ENCODE results near the gene KRT81. TPM values are rescaled to one million over a fixed set of nuclear protein-coding genes. Genes with fewer than 3 reads are reported as not detected.
"Not testable (repeated sequence)": the region's sequence is repeated elsewhere in the genome, so short reads cannot be mapped to it uniquely, and the experiment has no call there.

KRT81 gene
- total RNA-seq, 1 donor from 2014 or later = 0.83 TPM

DNA sequence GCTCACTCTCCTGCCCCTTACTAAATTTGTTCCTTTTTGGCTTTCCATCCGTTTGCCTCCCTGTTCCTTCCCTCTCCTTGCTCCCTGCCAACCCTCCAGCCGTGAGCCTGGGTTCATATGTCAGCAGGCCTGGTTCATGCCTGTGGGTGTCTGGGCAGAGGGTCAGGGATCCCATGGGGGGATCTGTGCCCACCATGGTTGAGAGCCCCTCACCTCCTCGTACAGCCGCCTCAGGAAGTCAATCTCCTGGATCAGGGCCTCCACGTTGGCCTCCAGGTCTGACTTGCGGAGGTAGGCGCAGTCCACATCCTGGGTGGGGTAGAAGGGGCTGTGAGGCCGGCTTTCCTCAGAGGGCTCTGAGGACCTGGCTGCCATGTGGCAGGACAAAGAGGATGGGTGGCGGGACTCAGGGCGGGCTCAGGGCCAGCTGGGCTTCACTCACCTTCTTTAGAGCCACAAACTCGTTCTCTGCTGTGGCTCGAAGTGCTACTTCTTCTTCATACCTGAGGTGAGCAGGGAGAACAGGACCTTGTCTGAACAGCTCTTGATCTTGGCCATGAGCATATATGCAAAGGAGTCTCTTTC, 26.2 kb upstream of the KRT81 start:
- no peak for DNase-seq (ENCODE audit: extremely low spot score, unreplicated experiment)
- Mint-ChIP-seq H3K4me1 (ENCODE audit: unreplicated experiment) (no peaks in the 10 kb centered on the region), H3K4me3 (ENCODE audit: unreplicated experiment) (no peak overlapping the region), H3K36me3 (ENCODE audit: unreplicated experiment) (no peaks in the 10 kb centered on the region), H3K27ac (ENCODE audit: unreplicated experiment) (no peak overlapping the region), H3K27me3 (ENCODE audit: unreplicated experiment) (peaks cover 46% of the 10 kb centered on the region), H3K9me3 (ENCODE audit: unreplicated experiment) (no peaks in the 10 kb centered on the region)
- TF ChIP-seq, protein P1, sequence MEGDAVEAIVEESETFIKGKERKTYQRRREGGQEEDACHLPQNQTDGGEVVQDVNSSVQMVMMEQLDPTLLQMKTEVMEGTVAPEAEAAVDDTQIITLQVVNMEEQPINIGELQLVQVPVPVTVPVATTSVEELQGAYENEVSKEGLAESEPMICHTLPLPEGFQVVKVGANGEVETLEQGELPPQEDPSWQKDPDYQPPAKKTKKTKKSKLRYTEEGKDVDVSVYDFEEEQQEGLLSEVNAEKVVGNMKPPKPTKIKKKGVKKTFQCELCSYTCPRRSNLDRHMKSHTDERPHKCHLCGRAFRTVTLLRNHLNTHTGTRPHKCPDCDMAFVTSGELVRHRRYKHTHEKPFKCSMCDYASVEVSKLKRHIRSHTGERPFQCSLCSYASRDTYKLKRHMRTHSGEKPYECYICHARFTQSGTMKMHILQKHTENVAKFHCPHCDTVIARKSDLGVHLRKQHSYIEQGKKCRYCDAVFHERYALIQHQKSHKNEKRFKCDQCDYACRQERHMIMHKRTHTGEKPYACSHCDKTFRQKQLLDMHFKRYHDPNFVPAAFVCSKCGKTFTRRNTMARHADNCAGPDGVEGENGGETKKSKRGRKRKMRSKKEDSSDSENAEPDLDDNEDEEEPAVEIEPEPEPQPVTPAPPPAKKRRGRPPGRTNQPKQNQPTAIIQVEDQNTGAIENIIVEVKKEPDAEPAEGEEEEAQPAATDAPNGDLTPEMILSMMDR (IDR thresholded peaks at IDR 0.05) = no peak

DNA sequence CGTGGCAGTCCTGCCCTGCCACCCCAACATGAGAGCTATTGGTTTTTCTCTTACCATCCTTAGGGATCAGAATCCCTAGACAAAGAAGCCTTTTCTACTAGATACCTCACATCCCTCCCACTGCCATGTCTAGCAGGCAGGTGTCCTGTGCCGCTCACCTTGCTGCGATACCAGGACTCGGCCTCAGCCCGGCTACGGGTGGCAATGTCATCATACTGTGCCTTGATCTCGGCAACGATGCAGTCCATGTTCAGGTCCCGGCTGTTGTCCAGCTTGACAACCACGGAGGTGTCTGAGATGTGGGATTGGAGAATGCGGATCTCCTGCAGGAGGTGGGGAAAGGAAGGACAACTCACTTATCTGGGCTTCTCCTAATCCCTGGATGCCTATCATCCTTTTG, 25.4 kb upstream of the KRT81 start:
- Mint-ChIP-seq H3K9me3 (ENCODE audit: unreplicated experiment) (no peaks in the 10 kb centered on the region), H3K4me3 (ENCODE audit: unreplicated experiment) (no peak overlapping the region), H3K27me3 (ENCODE audit: unreplicated experiment) (peaks cover 45% of the 10 kb centered on the region), H3K27ac (ENCODE audit: unreplicated experiment) (no peak overlapping the region), H3K36me3 (ENCODE audit: unreplicated experiment) (no peaks in the 10 kb centered on the region), H3K4me1 (ENCODE audit: unreplicated experiment) (no peaks in the 10 kb centered on the region)
- TF ChIP-seq, protein P1 (IDR thresholded peaks at IDR 0.05) = no peak
- peak; percentile 69 for DNase-seq (ENCODE audit: extremely low spot score, unreplicated experiment)

DNA sequence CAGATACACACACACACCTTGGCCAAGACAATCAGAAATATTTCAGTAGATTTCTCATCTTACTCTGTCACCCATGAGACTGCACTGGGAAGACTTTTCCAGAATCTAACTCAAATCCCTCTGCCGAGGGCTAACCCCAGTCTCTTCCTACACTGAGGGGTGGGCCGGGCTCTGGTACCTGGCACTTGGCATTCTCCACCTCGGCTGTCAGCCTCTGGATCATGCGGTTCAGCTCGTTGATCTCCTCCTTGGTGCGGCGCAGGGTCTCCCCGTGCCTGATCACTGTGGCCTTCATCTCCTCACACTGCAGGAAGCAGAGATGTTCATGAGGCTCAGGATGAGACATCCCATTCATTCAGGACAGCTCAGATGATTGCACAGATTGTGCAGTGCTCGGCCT, 25.0 kb upstream of the KRT81 start:
- H3K36me3 Mint-ChIP-seq (ENCODE audit: unreplicated experiment) = no peaks in the 10 kb centered on the region
- H3K9me3 Mint-ChIP-seq (ENCODE audit: unreplicated experiment) = no peaks in the 10 kb centered on the region
- DNase-seq (ENCODE audit: extremely low spot score, unreplicated experiment) = peak; percentile 57
- peaks cover 45% of the 10 kb centered on the region for H3K27me3 Mint-ChIP-seq (ENCODE audit: unreplicated experiment)
- no peak overlapping the region for H3K4me3 Mint-ChIP-seq (ENCODE audit: unreplicated experiment)
- no peaks in the 10 kb centered on the region for H3K4me1 Mint-ChIP-seq (ENCODE audit: unreplicated experiment)
- TF ChIP-seq, protein P1 (IDR thresholded peaks at IDR 0.05) = no peak
- H3K27ac Mint-ChIP-seq (ENCODE audit: unreplicated experiment) = no peak overlapping the region

DNA sequence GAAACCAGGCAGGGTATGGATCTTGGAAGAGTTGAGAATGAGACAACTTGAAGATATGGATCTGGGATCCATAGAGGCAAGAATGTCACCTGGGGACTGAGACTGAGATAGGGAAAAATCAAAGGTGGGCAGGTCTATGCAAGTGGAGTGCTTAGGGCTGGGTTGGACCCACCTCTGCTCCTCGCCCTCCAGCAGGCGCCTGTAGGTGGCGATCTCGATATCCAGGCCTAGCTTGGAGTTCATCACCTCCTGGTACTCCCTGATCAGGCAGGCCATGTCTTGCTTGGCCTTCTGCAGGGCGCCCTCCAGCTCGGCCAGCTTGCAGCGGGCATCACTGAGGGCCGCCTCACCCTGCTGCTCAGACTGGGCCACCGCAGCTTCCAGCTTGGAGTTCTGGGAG, 24.4 kb upstream of the KRT81 start:
- H3K36me3 Mint-ChIP-seq (ENCODE audit: unreplicated experiment); H3K27ac Mint-ChIP-seq (ENCODE audit: unreplicated experiment); H3K4me3 Mint-ChIP-seq (ENCODE audit: unreplicated experiment); H3K4me1 Mint-ChIP-seq (ENCODE audit: unreplicated experiment); H3K9me3 Mint-ChIP-seq (ENCODE audit: unreplicated experiment): not testable (repeated sequence)
- peaks cover 45% of the 10 kb centered on the region for H3K27me3 Mint-ChIP-seq (ENCODE audit: unreplicated experiment)
- TF ChIP-seq, protein P1 (IDR thresholded peaks at IDR 0.05) = peak; percentile 33
- peak; percentile 77 for DNase-seq (ENCODE audit: extremely low spot score, unreplicated experiment)

DNA sequence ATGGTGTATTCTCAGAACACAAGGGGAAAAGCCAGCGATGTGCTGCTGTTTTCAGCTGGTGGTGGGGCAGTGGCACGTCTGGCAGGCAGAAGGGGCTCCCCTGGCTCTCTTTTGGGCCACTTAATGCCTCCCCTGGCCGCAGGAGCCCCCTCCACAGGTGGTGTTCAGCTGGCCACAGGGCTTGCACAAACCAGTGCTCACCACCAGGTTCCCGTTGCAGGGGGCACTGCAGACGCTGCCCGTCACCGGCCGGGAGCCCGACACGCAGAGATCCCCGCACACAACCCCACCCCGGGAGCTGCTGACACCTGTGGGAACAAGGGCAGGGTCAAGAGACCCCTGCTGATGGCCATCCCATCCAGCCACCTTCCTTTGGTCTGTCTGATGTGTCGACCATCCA, 23.2 kb upstream of the KRT81 start:
- Mint-ChIP-seq H3K36me3 (ENCODE audit: unreplicated experiment) (no peaks in the 10 kb centered on the region), H3K4me3 (ENCODE audit: unreplicated experiment) (no peak overlapping the region), H3K27ac (ENCODE audit: unreplicated experiment) (no peak overlapping the region), H3K9me3 (ENCODE audit: unreplicated experiment) (no peaks in the 10 kb centered on the region), H3K4me1 (ENCODE audit: unreplicated experiment) (no peaks in the 10 kb centered on the region), H3K27me3 (ENCODE audit: unreplicated experiment) (peaks cover 37% of the 10 kb centered on the region)
- TF ChIP-seq, protein P1 (IDR thresholded peaks at IDR 0.05) = no peak
- DNase-seq (ENCODE audit: extremely low spot score, unreplicated experiment) = peak; percentile 84

All from osteocyte (in vitro differentiated cells).